Subcutaneous abdominal adipose tissue (tissue), 5 donors: ENCODE results near the gene FARS2.

ENCODE experiments used
- H3K27ac ChIP-seq: one replicate; pipeline ENCODE4 v1.7.0; 2013; ENCODE audit warnings: low read depth, mild to moderate bottlenecking, inconsistent platforms, low read length, moderate library complexity
- H3K27me3 ChIP-seq, 5 donors: one replicate each; pipeline ENCODE4 v1.7.0; 2013; ENCODE audit warnings: low read length in 5 of 5, inconsistent platforms in 1 of 5; ENCODE audit not compliant: control insufficient read depth in 5 of 5, insufficient read depth in 4 of 5
- H3K36me3 ChIP-seq, 5 donors: one replicate each; pipeline ENCODE4 v1.7.0; 2013; ENCODE audit warnings: low read length in 5 of 5; ENCODE audit not compliant: control insufficient read depth in 5 of 5, insufficient read depth in 5 of 5
- H3K4me1 ChIP-seq, 5 donors: one replicate each; pipeline ENCODE4 v1.7.0; 2013; ENCODE audit warnings: low read length in 5 of 5, mild to moderate bottlenecking in 3 of 5, moderate library complexity in 1 of 5; ENCODE audit not compliant: control insufficient read depth in 5 of 5, insufficient read depth in 5 of 5
- H3K4me3 ChIP-seq, 5 donors: one replicate each; pipeline ENCODE4 v1.7.0; 2013; ENCODE audit warnings: low read length in 5 of 5, low read depth in 1 of 5
- H3K9ac ChIP-seq, 5 donors: one replicate each; pipeline ENCODE4 v1.7.0; 2013; ENCODE audit warnings: low read length in 5 of 5, mild to moderate bottlenecking in 4 of 5, moderate library complexity in 3 of 5
- H3K9me3 ChIP-seq, 5 donors: one replicate each; pipeline ENCODE4 v1.7.0; 2013; ENCODE audit warnings: low read length in 5 of 5; ENCODE audit not compliant: control insufficient read depth in 5 of 5
- donor health status: healthy.
- donor health status: healthy.
- donor health status: healthy.
- donor health status: healthy.
- donor health status: healthy.

FARS2 gene

DNA sequence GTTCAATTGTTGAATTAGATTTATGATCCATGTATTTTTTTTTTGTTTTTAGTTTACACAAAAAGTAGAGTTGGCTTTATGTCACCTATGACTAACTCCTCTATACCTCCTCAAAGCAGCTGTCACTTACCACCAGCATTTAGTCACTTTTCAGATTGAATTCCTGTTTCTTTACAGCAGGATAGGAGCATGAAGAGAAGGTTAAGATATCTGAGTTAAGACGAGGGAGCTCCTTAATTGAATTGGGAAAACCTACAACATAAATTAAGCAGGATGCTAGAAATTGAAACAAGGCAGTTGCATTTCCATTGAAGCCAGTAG, 237.2 kb downstream of the FARS2 start:
- Histone ChIP-seq H3K4me3 (peak overlapping the region in 1 of 5 donors; percentile 20), H3K36me3 (no peaks in the 10 kb centered on the region), H3K9ac (no peak overlapping the region), H3K4me1 (peaks cover 0 to 14% (median 5%) of the 10 kb centered on the region in 5 donors), H3K27ac (no peak overlapping the region), H3K9me3 (no peaks in the 10 kb centered on the region), H3K27me3 (no peaks in the 10 kb centered on the region)

DNA sequence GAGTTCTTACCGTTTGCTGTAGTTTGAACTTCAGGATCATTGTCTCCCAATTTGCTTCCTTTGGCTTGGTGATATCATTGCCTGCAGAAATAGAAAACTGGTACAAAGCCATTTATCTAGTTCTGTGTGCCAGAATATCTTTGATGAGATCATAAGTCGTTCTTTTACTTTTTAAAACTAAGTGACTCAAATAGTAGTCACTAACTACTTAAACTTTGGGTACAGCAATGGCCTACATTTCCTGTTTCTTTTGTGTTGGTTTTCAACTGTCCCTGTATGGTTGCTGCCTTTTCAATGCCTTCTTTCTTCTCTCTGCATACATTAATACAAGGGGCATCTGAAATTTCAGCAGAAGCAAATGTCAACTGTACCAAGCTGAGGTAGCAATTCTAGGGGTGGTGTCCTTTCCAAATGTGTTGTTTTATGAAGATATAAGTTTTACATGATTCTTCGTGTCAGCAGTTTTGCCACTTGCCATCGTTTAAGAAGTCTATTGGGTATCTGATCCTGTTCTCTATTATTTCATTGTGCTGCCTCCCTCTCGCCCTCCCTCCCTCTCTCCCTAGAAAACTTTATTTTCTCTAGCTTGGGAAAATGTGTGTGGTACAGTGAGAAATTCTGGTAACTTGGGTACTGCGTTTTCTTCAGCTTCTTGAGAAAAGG, 238.5 kb downstream of the FARS2 start:
- Histone ChIP-seq H3K9ac (no peak overlapping the region), H3K4me3 (no peak overlapping the region), H3K27ac (no peak overlapping the region), H3K27me3 (no peaks in the 10 kb centered on the region), H3K4me1 (peaks cover 0 to 14% (median 5%) of the 10 kb centered on the region in 5 donors), H3K9me3 (no peaks in the 10 kb centered on the region), H3K36me3 (no peaks in the 10 kb centered on the region)

DNA sequence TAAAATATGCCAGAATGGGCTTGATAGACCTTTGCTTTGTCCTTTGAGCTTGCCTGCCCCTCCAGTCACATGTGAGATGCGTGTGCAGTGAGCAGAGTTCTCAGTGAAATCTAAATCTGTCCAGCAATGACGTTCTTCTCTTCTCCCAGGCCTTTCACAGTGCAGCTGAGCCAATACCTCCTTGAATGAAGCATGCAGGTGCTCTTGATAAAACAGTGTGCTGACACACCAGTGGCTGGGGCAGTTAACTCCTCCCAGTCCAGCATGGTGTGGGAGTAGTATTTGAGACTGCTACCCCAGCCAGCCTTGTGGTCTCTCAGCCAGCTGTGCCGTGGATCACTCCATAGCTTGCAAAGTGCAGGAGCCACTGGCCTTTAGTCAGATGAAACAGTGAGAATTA, 240.5 kb downstream of the FARS2 start:
- Histone ChIP-seq H3K9me3 (no peaks in the 10 kb centered on the region), H3K9ac (no peak overlapping the region)

DNA sequence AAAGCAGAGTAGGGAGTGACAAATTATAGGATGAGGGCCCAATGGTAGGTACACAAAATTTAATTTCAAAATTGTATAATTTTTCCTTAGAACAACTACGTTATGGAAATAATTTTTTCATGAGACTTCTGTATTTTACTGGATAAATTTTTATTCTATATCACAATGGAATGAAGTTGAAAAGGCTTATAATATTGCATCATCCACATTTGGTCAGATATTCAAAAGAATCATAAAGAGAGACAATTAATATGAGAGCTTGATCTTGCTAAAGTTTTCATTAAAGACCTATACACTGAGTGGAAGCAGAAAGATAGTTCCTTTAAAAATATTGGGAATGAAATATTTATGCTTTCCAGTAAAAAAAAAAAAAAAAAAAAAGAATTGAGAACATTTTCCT, 242.8 kb downstream of the FARS2 start:
- H3K9ac ChIP-seq = no peak overlapping the region
- H3K27ac ChIP-seq = no peak overlapping the region
- no peaks in the 10 kb centered on the region for H3K27me3 ChIP-seq
- H3K9me3 ChIP-seq = no peaks in the 10 kb centered on the region
- no peaks in the 10 kb centered on the region for H3K36me3 ChIP-seq
- no peak overlapping the region for H3K4me3 ChIP-seq
- peaks cover 0 to 6% (median 4%) of the 10 kb centered on the region in 5 donors for H3K4me1 ChIP-seq

More for the DNA sequence above, 240.5 kb downstream of the FARS2 start:
- Histone ChIP-seq H3K27me3 (no peaks in the 10 kb centered on the region), H3K27ac (no peak overlapping the region), H3K36me3 (no peaks in the 10 kb centered on the region), H3K4me1 (peaks cover 0 to 14% (median 5%) of the 10 kb centered on the region in 5 donors), H3K4me3 (no peak overlapping the region)

DNA sequence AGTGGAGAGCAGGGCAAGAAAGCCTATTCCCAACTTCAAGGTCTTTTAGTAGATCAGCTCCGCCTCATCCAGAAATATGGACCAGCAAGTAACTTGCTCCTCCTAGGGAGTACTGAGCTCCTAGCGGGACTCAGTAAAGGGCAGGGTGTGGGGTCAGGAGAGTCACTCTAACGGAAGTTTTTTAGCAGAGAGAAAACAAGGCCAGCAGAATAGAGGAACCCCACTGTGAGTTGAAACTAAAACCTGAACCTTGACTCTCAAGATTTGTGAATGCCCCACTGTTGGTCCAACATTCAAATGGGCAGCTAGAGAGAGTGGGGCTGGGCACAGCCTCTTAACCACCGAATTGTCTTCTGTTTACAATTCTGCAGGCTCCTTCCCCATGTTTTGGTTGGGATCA, 244.8 kb downstream of the FARS2 start:
- Histone ChIP-seq H3K4me1 (peaks cover 0 to under 1% (median 0%) of the 10 kb centered on the region in 5 donors), H3K4me3 (no peak overlapping the region), H3K9ac (no peak overlapping the region), H3K36me3 (no peaks in the 10 kb centered on the region), H3K9me3 (no peaks in the 10 kb centered on the region), H3K27ac (no peak overlapping the region), H3K27me3 (no peaks in the 10 kb centered on the region)

DNA sequence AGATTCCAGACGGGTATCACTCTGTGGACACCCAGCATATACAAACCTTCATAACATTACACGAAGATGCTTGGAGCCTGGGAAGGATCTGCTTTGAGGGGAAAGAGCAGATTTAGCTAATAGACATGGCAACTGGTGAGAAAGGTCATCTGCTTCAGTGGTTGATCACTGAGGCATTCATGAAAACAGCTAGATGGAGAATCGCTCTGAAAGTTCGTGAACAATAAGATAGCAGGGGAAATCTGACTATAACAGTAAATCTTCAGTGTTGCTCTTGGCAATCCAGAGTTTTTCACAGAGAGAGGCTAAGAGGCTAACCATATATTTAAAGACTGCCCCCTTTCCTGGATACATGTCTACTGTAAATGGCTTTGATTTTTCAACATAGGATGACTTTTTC, 245.3 kb downstream of the FARS2 start:
- Histone ChIP-seq H3K27ac (no peak overlapping the region), H3K27me3 (no peaks in the 10 kb centered on the region), H3K9me3 (no peaks in the 10 kb centered on the region), H3K9ac (no peak overlapping the region), H3K4me1 (no peaks in the 10 kb centered on the region), H3K4me3 (no peak overlapping the region), H3K36me3 (no peaks in the 10 kb centered on the region)

DNA sequence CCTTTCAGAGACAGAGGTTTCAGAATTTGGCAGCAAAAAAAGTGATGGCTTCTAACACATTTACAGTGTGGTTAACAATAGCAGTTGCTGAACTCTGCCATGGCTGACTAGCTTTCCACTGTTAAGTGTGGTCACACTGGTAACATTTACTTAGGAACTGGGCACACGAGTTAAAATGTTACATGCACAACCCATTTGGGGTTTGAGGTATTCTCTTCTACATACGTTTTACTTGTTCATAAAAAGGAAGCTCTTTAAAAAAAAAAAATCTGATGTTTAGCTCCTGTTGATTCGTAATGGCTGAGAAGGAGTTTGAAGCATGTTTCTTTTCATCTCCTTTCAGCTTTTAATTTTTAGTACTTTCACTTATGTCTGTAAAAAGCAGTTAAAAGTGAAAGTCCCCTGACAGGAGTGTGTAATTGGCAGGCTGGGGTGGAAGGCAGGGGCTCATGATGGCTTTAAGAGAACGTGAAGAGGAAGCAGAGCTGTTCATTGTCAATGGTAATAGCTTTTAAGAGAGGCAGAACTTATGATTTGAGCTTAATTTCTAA, 245.9 kb downstream of the FARS2 start:
- no peaks in the 10 kb centered on the region for H3K27me3 ChIP-seq
- H3K9ac ChIP-seq = no peak overlapping the region
- no peaks in the 10 kb centered on the region for H3K4me1 ChIP-seq
- no peaks in the 10 kb centered on the region for H3K9me3 ChIP-seq
- no peaks in the 10 kb centered on the region for H3K36me3 ChIP-seq
- no peak overlapping the region for H3K4me3 ChIP-seq
- no peak overlapping the region for H3K27ac ChIP-seq

DNA sequence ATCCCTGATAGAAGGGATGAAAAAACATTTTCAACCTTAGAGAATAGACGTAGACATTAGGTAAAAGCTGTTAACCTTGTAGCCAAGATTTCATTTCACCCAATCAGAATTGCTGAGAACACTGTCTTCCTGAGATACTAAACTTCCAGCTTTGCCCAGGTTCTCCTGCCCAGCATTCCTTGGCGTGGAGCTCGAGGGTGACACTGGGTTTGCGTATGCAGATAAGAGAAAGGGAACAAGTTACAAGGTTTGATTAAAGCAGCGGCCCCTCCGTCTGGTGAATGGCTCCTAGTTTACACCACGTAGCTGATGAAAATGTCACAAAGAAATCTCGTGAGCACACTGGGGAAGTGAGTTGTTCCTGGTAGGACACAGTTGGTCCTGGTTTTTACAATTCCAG, 247.8 kb downstream of the FARS2 start:
- no peaks in the 10 kb centered on the region for H3K36me3 ChIP-seq
- no peaks in the 10 kb centered on the region for H3K9me3 ChIP-seq
- no peak overlapping the region for H3K9ac ChIP-seq
- peaks cover 0 to 2% (median 0%) of the 10 kb centered on the region in 5 donors for H3K4me1 ChIP-seq
- no peak overlapping the region for H3K4me3 ChIP-seq
- H3K27ac ChIP-seq = no peak overlapping the region
- no peaks in the 10 kb centered on the region for H3K27me3 ChIP-seq

DNA sequence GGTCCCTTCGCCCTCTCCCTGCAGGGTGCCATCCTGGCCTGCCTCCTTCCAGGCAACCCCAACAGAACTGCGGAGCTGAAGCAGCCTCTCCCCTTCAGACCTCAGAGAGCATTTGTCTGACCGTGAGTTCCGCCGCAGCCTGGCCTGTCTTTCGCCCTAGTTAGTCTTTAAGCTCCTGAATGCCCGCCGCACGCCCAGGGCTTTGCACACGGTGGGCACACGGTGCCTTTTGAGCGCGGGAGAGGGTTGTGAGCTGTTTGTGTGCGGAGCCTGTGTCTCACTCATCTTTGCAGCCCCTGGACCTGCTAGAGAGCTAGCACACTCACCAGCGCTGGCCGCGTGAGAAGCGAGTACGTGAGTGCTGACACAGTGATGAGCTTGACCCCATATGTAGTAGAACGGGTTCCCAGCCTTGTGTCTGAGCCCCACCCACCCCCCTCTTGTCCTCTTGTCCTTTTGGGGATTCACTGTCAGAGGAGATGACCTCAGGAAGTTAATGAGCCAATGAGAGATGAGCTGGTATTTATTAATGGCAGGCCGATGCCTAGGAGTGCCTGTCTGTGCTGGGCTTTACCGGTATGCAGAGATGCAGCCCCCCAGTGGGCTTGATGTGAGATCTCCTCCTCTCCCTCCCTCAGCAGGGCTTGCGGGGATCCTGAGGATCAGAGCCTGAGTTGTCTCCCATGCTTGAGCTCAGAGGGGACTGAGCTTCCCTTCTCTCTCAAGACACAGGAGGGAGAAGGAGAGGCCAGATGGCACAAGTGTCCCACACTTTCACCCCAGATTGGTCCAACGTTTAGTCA, 249.2 kb downstream of the FARS2 start:
- H3K36me3 ChIP-seq = no peaks in the 10 kb centered on the region
- H3K4me1 ChIP-seq = peaks cover 0 to 6% (median 0%) of the 10 kb centered on the region in 5 donors
- H3K4me3 ChIP-seq = no peak overlapping the region
- no peaks in the 10 kb centered on the region for H3K9me3 ChIP-seq
- H3K27ac ChIP-seq = no peak overlapping the region
- no peaks in the 10 kb centered on the region for H3K27me3 ChIP-seq
- H3K9ac ChIP-seq = no peak overlapping the region

DNA sequence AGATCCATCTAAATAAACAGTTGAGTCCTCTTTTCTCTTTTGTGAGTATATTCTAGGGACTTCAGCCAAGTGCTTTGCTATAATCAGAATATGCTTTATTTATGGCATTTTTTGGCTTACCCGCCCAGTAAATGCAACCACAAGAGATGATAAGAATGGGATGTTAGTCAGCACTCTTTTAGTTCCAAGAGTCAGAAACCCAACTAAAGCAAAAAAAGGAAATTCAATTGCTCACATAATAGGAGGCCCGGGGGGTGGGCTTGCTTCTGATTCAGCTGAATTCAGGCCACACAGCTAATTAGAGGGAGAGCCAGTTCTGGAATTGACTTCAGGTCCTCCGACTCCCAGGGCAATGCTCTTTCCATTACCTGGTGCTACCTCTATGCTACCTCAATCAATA, 250.6 kb downstream of the FARS2 start:
- H3K27ac ChIP-seq = no peak overlapping the region
- H3K4me3 ChIP-seq = no peak overlapping the region
- H3K9me3 ChIP-seq = no peaks in the 10 kb centered on the region
- no peak overlapping the region for H3K9ac ChIP-seq
- H3K4me1 ChIP-seq = peaks cover 0 to 6% (median 0%) of the 10 kb centered on the region in 5 donors
- H3K36me3 ChIP-seq = no peaks in the 10 kb centered on the region
- H3K27me3 ChIP-seq = no peaks in the 10 kb centered on the region
